B cell (primary cell): ENCODE results near the gene ROR2.

Experiments used
- CTCF ChIP-seq: fragments of 200-600 bp; IDR thresholded peaks from one replicate; pipeline ENCODE4 v1.8.0; 2022; ENCODE audit warnings: antibody characterized with exemption, mild to moderate bottlenecking
- EZH2 ChIP-seq: IDR thresholded peaks from 2 replicates; pipeline ENCODE4 v1.6.1; 2012; ENCODE audit warnings: borderline replicate concordance, low read depth, mild to moderate bottlenecking, moderate library complexity, low read length; ENCODE audit not compliant: insufficient read depth, poor library complexity, severe bottlenecking

DNA sequence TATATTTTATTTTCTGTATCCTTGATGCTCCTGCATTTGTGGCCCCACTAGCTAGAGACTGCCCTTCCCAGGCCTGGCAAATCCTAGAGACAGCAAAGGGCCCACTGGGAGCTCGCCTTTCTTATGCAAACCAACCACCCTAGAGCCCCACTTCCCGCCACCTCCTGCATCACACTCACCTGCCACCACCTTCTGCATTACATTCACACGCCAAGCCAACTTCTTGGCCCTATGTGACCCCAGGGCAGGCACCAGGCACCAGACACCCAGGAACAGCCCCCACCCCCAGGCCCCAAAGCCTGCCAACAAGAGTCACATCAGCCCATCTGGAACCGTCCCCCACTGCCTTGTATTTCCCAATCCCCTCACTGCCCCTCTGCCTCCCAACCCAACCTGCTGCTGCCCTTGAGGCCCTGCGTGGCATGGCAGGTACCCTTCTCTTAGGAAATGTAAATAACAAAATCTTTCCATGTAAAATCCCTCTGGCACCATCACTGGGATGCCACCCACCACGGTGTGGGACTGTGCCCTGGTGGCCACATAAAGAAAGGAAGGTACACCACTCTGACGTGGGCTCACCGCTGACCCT is 22.0 kb downstream of the ROR2 start:
- TF ChIP-seq CTCF (no peak), EZH2 (no peak)
